ENCODE data around the gene CNKSR1.

CNKSR1 gene

GRCh38 chr1:26184086-26184485 is 6.8 kb downstream of the CNKSR1 start:
- DNase-seq (ENCODE audit: low read depth, low spot score), result no peak

- DNase-seq (ENCODE audit: low read depth, low spot score), result no peak
Observed at GRCh38 chr1:26184883-26185282, 7.6 kb downstream of the CNKSR1 start.

GRCh38 chr1:26187882-26188281 is 10.6 kb downstream of the CNKSR1 start:
- DNase-seq (ENCODE audit: low read depth, low spot score), result no peak

GRCh38 chr1:26188477-26188876 is 11.2 kb downstream of the CNKSR1 start:
- no peak for DNase-seq (ENCODE audit: low read depth, low spot score)

GRCh38 chr1:26189331-26189730 is 12.0 kb downstream of the CNKSR1 start:
- DNase-seq (ENCODE audit: low read depth, low spot score), result no peak

- DNase-seq (ENCODE audit: low read depth, low spot score), result no peak
Observed at GRCh38 chr1:26189751-26190275, 12.5 kb downstream of the CNKSR1 start.

- no peak for DNase-seq (ENCODE audit: low read depth, low spot score)
Observed at GRCh38 chr1:26190373-26190987, 13.2 kb downstream of the CNKSR1 start, which contains the start of gene CATSPER4. TSS of gene CATSPER4 (plus strand) at chr1:26190602. CDS start at chr1:26190628, 26 bp downstream.

- no peak for DNase-seq (ENCODE audit: low read depth, low spot score)
Observed at GRCh38 chr1:26191739-26192138, 14.4 kb downstream of the CNKSR1 start.

- DNase-seq (ENCODE audit: low read depth, low spot score), result no peak
Observed at GRCh38 chr1:26195805-26196204, 18.5 kb downstream of the CNKSR1 start.

- no peak for DNase-seq (ENCODE audit: low read depth, low spot score)
Observed at GRCh38 chr1:26197301-26197700, 20.0 kb downstream of the CNKSR1 start.

- no peak for DNase-seq (ENCODE audit: low read depth, low spot score)
Observed at GRCh38 chr1:26197813-26198212, 20.5 kb downstream of the CNKSR1 start.

GRCh38 chr1:26200413-26200812 is 23.1 kb downstream of the CNKSR1 start:
- no peak for DNase-seq (ENCODE audit: low read depth, low spot score)

GRCh38 chr1:26203642-26204318 is 26.5 kb downstream of the CNKSR1 start:
- DNase-seq (ENCODE audit: low read depth, low spot score), result no peak

GRCh38 chr1:26210147-26210870 is 33.0 kb downstream of the CNKSR1 start:
- no peak for DNase-seq (ENCODE audit: low read depth, low spot score)

- no peak for DNase-seq (ENCODE audit: low read depth, low spot score)
Observed at GRCh38 chr1:26212726-26213125, 35.4 kb downstream of the CNKSR1 start.

GRCh38 chr1:26213335-26213905 is 36.1 kb downstream of the CNKSR1 start:
- DNase-seq (ENCODE audit: low read depth, low spot score), result no peak

- DNase-seq (ENCODE audit: low read depth, low spot score), result no peak
Observed at GRCh38 chr1:26215246-26215645, 38.0 kb downstream of the CNKSR1 start.

GRCh38 chr1:26218906-26219494 is 41.7 kb downstream of the CNKSR1 start:
- no peak for DNase-seq (ENCODE audit: low read depth, low spot score)

- no peak for DNase-seq (ENCODE audit: low read depth, low spot score)
Observed at GRCh38 chr1:26220199-26220912, 43.1 kb downstream of the CNKSR1 start.

GRCh38 chr1:26221094-26221493 is 43.8 kb downstream of the CNKSR1 start:
- DNase-seq (ENCODE audit: low read depth, low spot score), result no peak

GRCh38 chr1:26224606-26225005 is 47.3 kb downstream of the CNKSR1 start:
- no peak for DNase-seq (ENCODE audit: low read depth, low spot score)
